T-cell (primary cell): Measurements from ENCODE around the gene ARHGEF33. TPM values are rescaled to one million over a fixed set of nuclear protein-coding genes. Genes with fewer than 3 reads are reported as not detected.
"Not testable (repeated sequence)": the region's sequence is repeated elsewhere in the genome, so short reads cannot be mapped to it uniquely, and the experiment has no call there.

Source experiments
- ATAC-seq, 4 experiments: fragments of 200-7000 bp in 3 of 4; fragments of 150-1000 bp in 1 of 4; cut with Tn5 transposase; replicated peaks in 1 of 4; 1 replicate in 3 of 4; 2 replicates in 1 of 4; pipeline ENCODE4 v1.10.0; 2021; ENCODE audit warnings: moderate library complexity in 3 of 4, mild to moderate bottlenecking in 2 of 4, moderate number of reproducible peaks in 1 of 4
- CTCF ChIA-PET, 2 donors: fragments of 300-600 bp; sonication (Branson Sonifier 250); formaldehyde crosslinking; loops; one replicate each; lab custom pipeline; 2022; ENCODE audit warnings: antibody characterized with exemption in 2 of 2; lab: Charles Lee
- POLR2A ChIA-PET, 2 donors: fragments of 300-600 bp; sonication (Branson Sonifier 250); formaldehyde crosslinking; loops; one replicate each; lab custom pipeline; 2022; ENCODE audit warnings: antibody characterized with exemption in 2 of 2; lab: Charles Lee
- DNase-seq, 35 experiments: peaks; one replicate each; pipeline versions ENCODE4 v3.0.0 to v3.0.0-alpha.2; 2013 to 2023
- H3K27ac ChIP-seq: one replicate; pipeline ENCODE4 v1.5.1; 2013; ENCODE audit warnings: low read length
- H3K27me3 ChIP-seq, 2 experiments: replicated peaks in 1 of 2; 1 replicate in 1 of 2; 2 replicates in 1 of 2; pipeline versions ENCODE4 v1.6.1 to v1.7.0; 2013; ENCODE audit warnings: low read length in 1 of 2, mixed read lengths in 1 of 2; ENCODE audit not compliant: control insufficient read depth in 2 of 2, insufficient read depth in 2 of 2; ENCODE audit errors: extremely low read depth in 1 of 2
- H3K36me3 ChIP-seq, 2 donors: 1 replicate in 1 of 2; 2 replicates in 1 of 2; pipeline versions ENCODE4 v1.6.1 to v1.7.0; 2013; ENCODE audit warnings: low read length in 1 of 2; ENCODE audit not compliant: control insufficient read depth in 2 of 2, insufficient read depth in 1 of 2; ENCODE audit errors: extremely low read depth in 1 of 2
- H3K4me1 ChIP-seq, 2 experiments: 1 replicate in 1 of 2; 2 replicates in 1 of 2; pipeline versions ENCODE4 v1.6.1 to v1.7.0; 2013; ENCODE audit warnings: low read length in 2 of 2, mixed read lengths in 1 of 2; ENCODE audit not compliant: insufficient read depth in 2 of 2, control insufficient read depth in 1 of 2; ENCODE audit errors: extremely low read depth in 1 of 2
- H3K4me3 ChIP-seq, 2 donors: 1 replicate in 1 of 2; 2 replicates in 1 of 2; pipeline versions ENCODE4 v1.5.1 to v1.7.0; 2013; ENCODE audit warnings: mild to moderate bottlenecking in 2 of 2, low read length in 1 of 2, moderate library complexity in 1 of 2; ENCODE audit not compliant: control insufficient read depth in 1 of 2; ENCODE audit errors: extremely low read depth in 1 of 2
- H3K9me3 ChIP-seq: 2 replicates; pipeline ENCODE4 v1.7.0; 2013
- H3K27ac Mint-ChIP-seq, 2 donors: one replicate each; pipeline ENCODE4 v1.8.0; 2020 to 2021; ENCODE audit warnings: mild to moderate bottlenecking in 2 of 2, mixed read lengths in 2 of 2
- H3K27me3 Mint-ChIP-seq, 2 donors: one replicate each; pipeline ENCODE4 v1.8.0; 2021 to 2022; ENCODE audit warnings: mixed read lengths in 2 of 2
- H3K36me3 Mint-ChIP-seq: one replicate; pipeline ENCODE4 v1.8.0; 2021; ENCODE audit warnings: mixed read lengths
- H3K4me1 Mint-ChIP-seq, 3 donors: one replicate each; pipeline ENCODE4 v1.8.0; 2020 to 2022; ENCODE audit warnings: mixed read lengths in 3 of 3, mild to moderate bottlenecking in 1 of 3
- H3K4me3 Mint-ChIP-seq, 3 donors: one replicate each; pipeline ENCODE4 v1.8.0; 2020 to 2022; ENCODE audit warnings: mild to moderate bottlenecking in 3 of 3, mixed read lengths in 3 of 3, moderate library complexity in 3 of 3
- H3K9me3 Mint-ChIP-seq, 3 donors: one replicate each; pipeline ENCODE4 v1.8.0; 2020 to 2022; ENCODE audit warnings: mixed read lengths in 3 of 3
- WGBS: methylation state at CpG from one replicate; pipeline ENCODE4 v1.1.5; 2013; ENCODE audit warnings: missing lambda C conversion rate; ENCODE audit not compliant: insufficient coverage; 5-methylcytosine and 5-hydroxymethylcytosine counted together
- total RNA-seq, 35 experiments: library from RNA in 6 of 35; stranded (reverse) in 6 of 35; fragments of 120-200 nt in 1 of 35; gene quantifications; one replicate each; pipeline versions ENCODE4 v1.2.1 to v1.2.4 and lab custom pipeline; 2013 to 2026

Gene ARHGEF33
- total RNA-seq, 5 donors from 2014 or later (not counting 1 experiment from before 2014, with no cell fraction given), result 0.15 to 0.26 (median 0.16) TPM; not detected in 2

DNA sequence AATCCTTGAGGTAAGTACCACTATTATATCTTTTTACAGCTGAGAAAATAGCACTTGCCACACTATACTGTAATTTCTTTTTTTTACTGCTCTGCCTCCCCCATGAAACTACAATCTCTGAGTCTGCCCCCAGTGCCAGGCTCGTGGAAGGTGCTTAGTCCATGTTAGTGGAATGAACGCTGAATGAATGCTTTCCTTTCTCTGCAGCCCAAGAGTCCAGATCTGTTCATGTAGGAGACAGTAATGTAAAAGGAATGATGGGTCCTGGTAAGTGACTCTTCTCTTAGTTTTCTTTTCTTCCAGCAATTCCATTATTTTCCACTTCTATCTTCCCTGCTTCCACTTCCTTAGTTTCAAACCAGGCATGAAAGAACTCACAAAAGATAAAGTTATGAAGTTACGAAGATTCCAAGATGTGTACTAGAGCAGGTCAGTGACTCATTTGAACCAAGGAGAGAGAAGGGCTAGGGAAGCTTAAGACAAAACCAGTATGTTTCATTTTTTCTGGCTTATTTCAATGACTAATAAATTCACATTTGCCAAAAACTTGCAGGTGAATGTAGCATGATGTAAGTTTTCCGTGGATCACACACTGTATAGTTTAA, 46.0 kb downstream of the ARHGEF33 start:
- ATAC-seq, result no peak
- no CpG with 5 or more reads among the region's 4 CpGs for WGBS
- no peaks in the 10 kb centered on the region for H3K4me1 ChIP-seq

DNA sequence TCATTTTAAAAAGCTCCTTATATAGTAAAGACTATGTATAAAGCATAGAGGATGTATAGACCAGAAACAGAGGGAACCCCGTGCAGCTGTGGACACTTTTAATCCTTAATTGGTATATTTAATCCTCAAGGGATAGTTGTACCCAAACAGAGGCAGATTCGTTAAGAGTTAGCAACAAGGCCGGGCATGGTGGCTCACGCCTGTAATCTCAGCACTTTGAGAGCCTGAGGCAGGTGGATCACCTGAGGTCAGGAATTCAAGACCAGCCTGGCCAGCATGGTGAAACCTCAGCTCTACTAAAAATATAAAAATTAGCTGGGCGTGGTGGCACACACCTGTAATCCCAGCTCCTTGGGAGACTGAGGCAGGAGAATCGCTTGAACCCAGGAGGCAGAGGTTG, 46.8 kb downstream of the ARHGEF33 start:
- H3K27ac Mint-ChIP-seq, H3K4me3 Mint-ChIP-seq, H3K4me1 ChIP-seq, ATAC-seq, H3K27me3 Mint-ChIP-seq, POLR2A ChIA-PET, H3K36me3 Mint-ChIP-seq, H3K4me1 Mint-ChIP-seq, H3K9me3 Mint-ChIP-seq, H3K9me3 ChIP-seq, H3K4me3 ChIP-seq, DNase-seq, H3K27ac ChIP-seq, H3K36me3 ChIP-seq, H3K27me3 ChIP-seq: not testable (repeated sequence)
- CTCF ChIA-PET, result interaction anchor here in 1 of 2 donors (0.6 kb wide), 1 partner anchor 11 kb away, joined by 3 read pairs; no protein-coding TSS in a partner anchor
- 76% methylated on average over 3 of the region's 6 CpGs for WGBS

More for the DNA sequence above, 46.0 kb downstream of the ARHGEF33 start:
- Histone ChIP-seq H3K4me3 (no peak overlapping the region), H3K27me3 (no peaks in the 10 kb centered on the region), H3K9me3 (no peaks in the 10 kb centered on the region), H3K36me3 (no peaks in the 10 kb centered on the region), H3K27ac (no peak overlapping the region)
- ChIA-PET POLR2A (no interaction called here), CTCF (interaction anchor here in 1 of 2 donors (0.6 kb wide), 1 partner anchor 12 kb away, joined by 3 read pairs; no protein-coding TSS in a partner anchor)
- H3K4me1 Mint-ChIP-seq, result no peaks in the 10 kb centered on the region
- no peak overlapping the region for H3K27ac Mint-ChIP-seq
- H3K36me3 Mint-ChIP-seq, result no peaks in the 10 kb centered on the region
- H3K9me3 Mint-ChIP-seq, result no peaks in the 10 kb centered on the region
- peaks cover 6 to 7% of the 10 kb centered on the region in 2 donors for H3K27me3 Mint-ChIP-seq
- DNase-seq, result no peak
- no peak overlapping the region for H3K4me3 Mint-ChIP-seq

DNA sequence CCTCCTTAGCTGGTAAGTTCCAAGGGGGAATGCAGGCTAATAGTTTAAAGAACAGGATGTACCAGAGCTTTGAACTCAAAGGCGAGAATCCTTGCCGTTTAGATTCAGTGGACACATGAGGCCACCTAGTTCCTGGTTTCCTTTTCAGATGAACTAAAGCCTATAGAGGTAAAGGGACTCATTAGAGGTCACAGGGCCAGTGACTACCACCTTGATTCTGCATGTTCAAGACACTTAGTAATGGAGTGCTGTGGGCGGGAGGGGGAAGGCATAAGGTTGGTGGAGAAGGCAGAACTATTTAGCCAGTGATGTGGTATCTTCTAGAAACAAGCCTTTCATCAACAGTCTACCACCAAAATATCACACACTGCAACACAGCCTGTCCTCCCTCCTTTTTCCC, 47.9 kb downstream of the ARHGEF33 start:
- Histone ChIP-seq H3K27ac (no peak overlapping the region), H3K4me3 (no peak overlapping the region), H3K27me3 (no peaks in the 10 kb centered on the region), H3K9me3 (no peaks in the 10 kb centered on the region), H3K4me1 (no peaks in the 10 kb centered on the region), H3K36me3 (no peaks in the 10 kb centered on the region)
- ChIA-PET CTCF (no interaction called here), POLR2A (no interaction called here)
- Mint-ChIP-seq H3K4me3 (no peak overlapping the region), H3K27me3 (peaks cover 6 to 9% of the 10 kb centered on the region in 2 donors), H3K4me1 (no peaks in the 10 kb centered on the region), H3K9me3 (no peaks in the 10 kb centered on the region), H3K36me3 (no peaks in the 10 kb centered on the region), H3K27ac (no peak overlapping the region)
- no CpG with 5 or more reads among the region's 3 CpGs for WGBS
- ATAC-seq (no peak), DNase-seq (no peak)

DNA sequence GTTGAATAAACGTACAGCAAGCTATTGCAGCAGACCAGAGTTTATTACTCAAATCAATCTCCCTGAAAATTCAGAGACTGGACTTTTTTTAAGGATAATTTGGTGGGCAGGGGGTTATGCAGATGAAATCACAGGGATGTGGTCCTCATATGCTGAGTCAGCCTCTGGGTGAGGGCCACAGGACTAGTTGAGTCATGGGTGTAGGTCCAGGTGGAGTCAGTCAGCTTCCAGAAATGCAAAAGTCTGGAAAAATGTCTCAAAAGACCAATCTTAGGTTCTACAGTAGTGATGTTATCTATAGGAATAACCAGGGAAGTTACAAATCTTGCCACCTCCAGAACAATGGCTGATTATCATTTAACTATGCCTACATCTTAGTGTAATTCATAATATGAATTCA, 51.1 kb downstream of the ARHGEF33 start:
- POLR2A ChIA-PET, result no interaction called here
- CTCF ChIA-PET, result no interaction called here
- H3K36me3 ChIP-seq, result no peaks in the 10 kb centered on the region
- WGBS, result no CpG with 5 or more reads among the region's 1 CpG
- ATAC-seq (no peak), DNase-seq (no peak)
- Mint-ChIP-seq H3K27me3 (peaks cover 0 to 2% of the 10 kb centered on the region in 2 donors), H3K4me3 (no peak overlapping the region), H3K27ac (no peak overlapping the region), H3K36me3 (no peaks in the 10 kb centered on the region), H3K4me1 (no peaks in the 10 kb centered on the region), H3K9me3 (no peaks in the 10 kb centered on the region)
- no peaks in the 10 kb centered on the region for H3K9me3 ChIP-seq
- no peaks in the 10 kb centered on the region for H3K27me3 ChIP-seq
- no peak overlapping the region for H3K27ac ChIP-seq
- no peaks in the 10 kb centered on the region for H3K4me1 ChIP-seq
- no peak overlapping the region for H3K4me3 ChIP-seq

DNA sequence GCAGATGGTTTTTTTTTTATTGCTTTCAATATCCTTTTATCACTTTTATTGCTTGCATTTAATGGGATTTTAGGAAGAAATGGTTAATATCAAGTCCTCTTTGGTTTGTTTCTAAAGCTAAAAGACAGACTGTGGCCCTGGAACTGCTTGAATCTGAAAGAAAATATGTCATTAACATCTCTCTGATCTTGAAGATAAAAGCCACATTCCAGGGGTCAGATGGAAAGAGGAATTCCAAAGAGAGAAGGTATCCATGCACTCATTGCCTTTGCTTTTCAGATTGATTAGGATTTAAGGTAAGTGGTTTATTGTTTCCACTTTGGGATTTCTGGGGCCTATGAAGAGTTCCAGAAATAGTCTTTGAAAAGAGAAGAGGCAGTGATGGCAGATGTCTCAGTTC, 54.1 kb downstream of the ARHGEF33 start:
- Mint-ChIP-seq H3K27me3 (peaks cover 0 to 2% of the 10 kb centered on the region in 2 donors), H3K9me3 (no peaks in the 10 kb centered on the region), H3K27ac (no peak overlapping the region), H3K36me3 (no peaks in the 10 kb centered on the region), H3K4me3 (no peak overlapping the region), H3K4me1 (no peaks in the 10 kb centered on the region)
- Histone ChIP-seq H3K27me3 (peaks cover 0 to 3% of the 10 kb centered on the region in 2 experiments), H3K36me3 (no peaks in the 10 kb centered on the region), H3K4me3 (no peak overlapping the region), H3K9me3 (no peaks in the 10 kb centered on the region), H3K27ac (no peak overlapping the region), H3K4me1 (no peaks in the 10 kb centered on the region)
- POLR2A ChIA-PET, result no interaction called here
- CTCF ChIA-PET, result interaction anchor here in 1 of 2 donors (0.5 kb wide), 1 partner anchor 205 kb away, joined by 9 read pairs; no protein-coding TSS in a partner anchor
- no peak for DNase-seq
- no peak for ATAC-seq

DNA sequence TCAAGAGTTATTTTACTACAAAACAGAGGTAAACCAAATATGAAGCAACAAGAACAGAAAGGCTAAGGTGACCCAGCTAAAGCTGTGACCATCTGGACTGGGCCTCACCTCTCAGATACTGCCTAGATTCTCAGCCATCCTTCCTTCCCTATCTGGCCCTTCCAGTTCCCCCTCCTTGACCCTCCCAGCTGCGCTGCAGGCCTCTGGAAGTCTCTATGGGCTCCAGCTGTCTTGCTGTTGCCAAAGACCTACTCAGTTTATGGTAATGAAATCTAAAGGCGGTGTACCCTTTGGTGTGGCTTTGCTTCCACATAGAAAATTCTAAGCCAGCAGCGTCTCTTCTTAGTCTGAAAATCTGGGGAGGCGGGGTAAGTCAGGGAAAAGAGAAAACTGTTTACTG, 55.7 kb downstream of the ARHGEF33 start:
- CTCF ChIA-PET, result interaction anchor here in 1 of 2 donors (1.1 kb wide), 1 partner anchor 284 kb away, joined by 8 read pairs; no protein-coding TSS in a partner anchor
- H3K27me3 ChIP-seq, result peaks cover 0 to 3% of the 10 kb centered on the region in 2 experiments
- no peaks in the 10 kb centered on the region for H3K9me3 ChIP-seq
- Mint-ChIP-seq H3K9me3 (no peaks in the 10 kb centered on the region), H3K4me1 (no peaks in the 10 kb centered on the region), H3K4me3 (no peak overlapping the region), H3K27me3 (peaks cover 0 to 2% of the 10 kb centered on the region in 2 donors), H3K36me3 (no peaks in the 10 kb centered on the region), H3K27ac (no peak overlapping the region)
- H3K27ac ChIP-seq, result no peak overlapping the region
- POLR2A ChIA-PET, result no interaction called here
- no peaks in the 10 kb centered on the region for H3K4me1 ChIP-seq
- no peaks in the 10 kb centered on the region for H3K36me3 ChIP-seq
- 76% methylated on average over 3 of the region's 4 CpGs for WGBS
- DNase-seq, result no peak
- no peak for ATAC-seq
- H3K4me3 ChIP-seq, result no peak overlapping the region
